Frontal cortex (tissue), 4 donors: ENCODE data around the gene C6orf62. TPM values are rescaled to one million over a fixed set of nuclear protein-coding genes. Genes with fewer than 3 reads are reported as not detected.
"Not testable (repeated sequence)": the region's sequence is repeated elsewhere in the genome, so short reads cannot be mapped to it uniquely, and the experiment has no call there.

Experiments
- DNase-seq, 2 donors: peaks; one replicate each; pipeline ENCODE4 v3.0.0; 2012; ENCODE audit warnings: low spot score in 2 of 2
- FAIRE-seq: peaks from 2 replicates; lab custom pipeline; 2012; peaks lifted over from hg19 to GRCh38; lab: Jason Lieb, UNC
- total RNA-seq: library from RNA; depleted of rRNA; stranded (reverse); fragments of >200 nt; gene quantifications from one replicate; pipeline ENCODE4 v1.2.3, GENCODE V29; 2014
- donor health status: control.
- donor health status: control.
- donor health status: control.

The C6orf62 gene
- total RNA-seq, 1 donor from 2014 or later: 79.5 TPM

- DNase-seq (no peak), FAIRE-seq (no peak)
These were observed 10.3 kb downstream of the C6orf62 start for GRCh38 chr6:24708612-24709011.

DNA sequence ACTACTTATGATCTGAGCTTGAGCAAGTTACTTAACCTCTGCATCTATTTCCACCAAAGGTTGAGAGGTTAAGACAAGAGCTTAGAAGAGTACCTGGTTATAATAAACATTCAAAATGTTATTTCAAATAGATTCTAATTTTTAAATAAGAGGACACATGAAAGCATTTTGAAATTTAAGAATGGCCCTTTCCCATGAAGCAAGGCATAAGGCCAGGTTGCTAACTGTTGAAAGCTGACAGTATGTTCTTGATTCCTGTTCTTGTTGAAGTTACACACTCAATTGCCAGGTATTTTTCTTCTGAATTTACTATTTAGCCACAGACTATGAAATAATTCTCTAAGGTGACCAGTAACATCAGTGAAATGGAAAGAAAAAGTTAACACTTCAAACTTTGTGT lies 14.5 kb downstream of the C6orf62 start:
- FAIRE-seq: no peak
- no peak for DNase-seq

GRCh38 chr6:24702720-24703282 lies 16.2 kb downstream of the C6orf62 start:
- FAIRE-seq: no peak
- DNase-seq: no peak

DNA sequence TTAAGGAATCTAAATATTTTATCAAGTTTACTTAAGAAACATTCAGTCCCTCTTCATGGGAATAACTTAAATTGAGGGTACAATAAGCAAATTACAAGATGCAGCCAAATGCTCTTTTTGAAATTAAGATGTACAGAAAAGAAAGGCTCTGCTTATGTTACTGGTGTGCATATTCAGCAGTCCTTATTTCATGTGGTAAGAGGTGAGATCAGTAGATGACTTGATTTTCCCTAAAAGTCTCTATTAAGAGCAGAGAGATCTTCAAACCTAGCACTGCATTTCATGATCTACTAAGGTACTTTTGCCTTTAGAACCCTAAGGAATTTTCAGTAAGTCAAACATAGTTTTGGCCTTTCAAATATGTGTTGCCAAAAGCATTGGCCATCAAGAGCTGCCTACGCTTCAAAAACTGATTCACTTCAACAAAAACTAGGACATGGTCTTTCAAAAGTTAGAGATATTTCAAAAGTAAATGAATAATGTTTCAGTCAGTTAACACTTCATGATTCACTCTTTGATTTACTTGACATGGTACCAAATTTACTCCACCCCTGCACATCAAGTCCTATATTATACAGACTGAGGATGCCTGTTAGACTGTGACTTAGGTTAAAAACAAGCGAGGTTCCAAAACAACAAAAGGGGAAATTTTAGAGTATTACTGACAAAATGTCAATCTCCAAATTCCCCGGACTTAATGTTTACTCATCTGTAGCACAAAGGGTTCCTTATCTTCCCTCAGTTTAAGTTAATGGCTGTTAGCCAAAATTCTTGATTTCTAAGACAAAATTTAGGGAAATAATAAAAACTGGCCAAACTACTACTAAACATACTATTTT lies 19.2 kb downstream of the C6orf62 start:
- FAIRE-seq (no peak), DNase-seq (no peak)

DNA sequence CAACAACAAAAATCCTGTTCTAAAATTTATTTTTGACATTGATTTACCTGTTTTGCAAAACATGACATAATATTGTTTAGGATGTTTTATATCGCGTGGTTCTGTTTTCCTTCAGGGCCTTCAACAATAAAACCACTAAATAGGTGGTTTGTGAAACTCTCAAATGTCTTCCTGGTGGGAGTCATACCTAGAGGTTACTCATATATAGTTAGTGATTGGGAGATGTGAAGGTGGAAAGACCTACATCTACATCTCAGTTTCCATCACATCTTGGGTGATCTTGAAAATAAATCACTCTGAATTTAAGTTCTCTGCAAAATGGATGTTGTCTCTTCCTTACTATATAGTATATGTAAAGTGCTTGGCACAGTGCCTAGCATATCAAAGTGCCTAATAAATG lies 22.9 kb downstream of the C6orf62 start:
- FAIRE-seq: no peak
- no peak for DNase-seq

- peak in 1 of 2 donors; percentile 26 for DNase-seq
- not testable (repeated sequence) for FAIRE-seq
These were observed 23.3 kb downstream of the C6orf62 start for GRCh38 chr6:24695635-24696034.

DNA sequence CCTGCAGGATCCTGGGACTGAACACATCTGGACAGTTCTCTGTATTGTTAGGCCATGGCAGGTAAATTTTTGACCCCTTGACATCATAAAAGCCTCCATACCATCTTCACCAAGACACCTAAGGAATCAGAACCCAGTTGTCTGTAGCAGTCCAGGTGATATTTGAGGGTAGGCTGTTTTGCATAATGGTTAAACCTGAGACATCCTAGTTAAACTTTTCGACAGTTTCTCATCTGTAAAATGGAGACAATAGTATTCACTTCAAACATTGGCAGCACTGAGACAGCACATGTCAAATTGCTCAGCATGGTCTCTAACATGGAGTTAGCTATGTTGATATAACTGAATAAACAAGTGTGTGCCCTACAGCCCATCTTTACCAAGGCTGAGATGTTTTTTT lies 24.8 kb downstream of the C6orf62 start:
- DNase-seq: no peak
- FAIRE-seq: no peak

- DNase-seq (no peak), FAIRE-seq (no peak)
These were observed 25.9 kb downstream of the C6orf62 start for GRCh38 chr6:24692848-24693592.

DNA sequence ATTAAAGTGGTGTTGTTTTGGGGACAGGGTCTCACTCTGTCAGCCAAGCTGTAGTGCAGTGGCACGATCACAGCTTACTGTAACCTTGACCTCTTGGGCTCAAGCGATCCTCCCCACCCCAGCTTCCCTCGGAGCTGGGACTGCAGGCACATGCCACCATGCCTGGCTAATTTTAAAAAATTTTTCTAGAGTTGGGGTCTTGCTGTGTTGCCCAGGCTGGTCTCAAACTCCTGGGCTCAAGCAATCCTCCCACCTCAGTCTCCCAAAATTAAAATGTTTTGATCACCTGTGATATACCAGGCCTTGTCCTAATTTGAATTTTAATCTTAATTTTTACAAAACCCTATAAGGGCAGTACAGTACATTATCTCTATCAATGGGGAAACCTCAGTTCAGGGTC lies 26.5 kb downstream of the C6orf62 start:
- FAIRE-seq: no peak
- no peak for DNase-seq

DNA sequence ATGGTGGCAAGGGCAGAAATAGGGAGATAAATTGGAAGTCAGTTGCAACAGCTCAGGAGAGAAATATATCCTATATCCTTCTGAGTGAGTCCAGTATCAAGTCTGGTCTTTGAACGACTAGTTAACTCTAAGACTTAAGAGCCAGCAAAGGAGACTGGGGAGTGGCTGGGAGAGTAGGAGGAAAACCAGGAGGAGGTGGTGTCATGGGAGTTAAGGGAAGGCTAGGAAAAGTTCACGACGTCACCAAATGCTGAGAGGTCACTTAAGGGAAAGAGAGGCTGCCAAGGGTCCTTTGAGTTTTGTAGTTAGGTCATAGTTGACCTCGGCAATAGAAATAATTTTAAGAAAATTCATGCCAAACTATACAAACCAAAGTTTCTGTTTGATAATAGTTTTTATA lies 27.0 kb downstream of the C6orf62 start:
- FAIRE-seq (no peak), DNase-seq (no peak)

GRCh38 chr6:24691550-24691949 lies 27.4 kb downstream of the C6orf62 start:
- no peak for FAIRE-seq
- no peak for DNase-seq

DNA sequence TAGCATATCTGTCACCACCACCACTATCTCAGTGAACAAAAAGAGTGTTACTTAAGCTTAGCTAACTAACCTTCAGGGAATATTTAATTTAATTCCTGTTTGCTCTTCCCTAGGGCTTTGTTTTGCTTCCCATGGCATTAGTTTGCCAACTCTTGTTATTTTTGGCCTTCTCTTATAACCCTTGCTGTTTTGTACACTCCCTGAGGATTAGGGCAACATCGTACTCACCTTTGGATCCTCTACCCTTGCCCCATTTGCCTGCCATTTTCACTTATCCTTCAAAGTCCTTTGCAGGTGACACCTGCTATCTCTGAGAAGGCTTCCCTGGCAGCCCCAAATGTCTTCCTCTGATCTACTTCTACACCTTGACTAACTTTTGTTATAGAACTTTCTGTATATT lies 28.4 kb downstream of the C6orf62 start:
- no peak for FAIRE-seq
- DNase-seq: no peak

DNA sequence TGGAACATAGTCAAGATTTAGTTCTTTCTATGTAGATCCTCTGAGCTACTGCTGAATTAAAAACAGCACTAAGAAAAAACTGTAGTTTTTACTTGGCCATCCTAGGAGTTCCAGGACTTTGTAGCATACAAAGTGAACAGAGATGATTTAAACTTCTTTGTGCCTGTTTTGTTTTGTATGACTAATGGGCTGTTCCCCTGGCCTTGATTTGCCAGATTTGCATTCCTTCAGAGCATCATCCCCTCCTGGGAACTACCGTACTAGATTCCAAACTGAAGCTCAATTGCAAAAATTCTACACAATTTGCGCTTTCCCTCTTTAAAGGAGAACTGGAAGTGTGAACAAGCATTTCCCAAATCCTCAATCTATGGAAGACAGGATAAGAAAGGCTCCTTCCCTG lies 29.0 kb downstream of the C6orf62 start:
- FAIRE-seq: no peak
- no peak for DNase-seq

DNA sequence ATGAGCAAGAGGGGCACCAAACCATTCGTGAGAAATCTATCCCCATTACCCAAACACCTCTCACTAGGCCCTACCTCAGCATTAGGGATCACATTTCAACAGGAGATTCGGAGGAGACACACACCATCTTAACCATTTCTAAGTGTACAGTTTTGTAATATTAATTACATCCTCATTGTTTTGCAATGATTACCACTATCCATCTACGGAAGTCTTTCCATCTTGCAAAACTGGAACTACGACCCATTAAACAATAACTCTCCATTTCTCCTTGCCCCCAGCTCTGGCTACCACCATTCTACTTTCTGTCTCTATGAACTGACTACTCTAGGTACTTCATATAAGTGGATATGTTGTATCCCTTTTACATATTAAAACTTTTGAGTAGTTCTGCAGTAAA lies 32.0 kb downstream of the C6orf62 start:
- DNase-seq (no peak), FAIRE-seq (no peak)

DNA sequence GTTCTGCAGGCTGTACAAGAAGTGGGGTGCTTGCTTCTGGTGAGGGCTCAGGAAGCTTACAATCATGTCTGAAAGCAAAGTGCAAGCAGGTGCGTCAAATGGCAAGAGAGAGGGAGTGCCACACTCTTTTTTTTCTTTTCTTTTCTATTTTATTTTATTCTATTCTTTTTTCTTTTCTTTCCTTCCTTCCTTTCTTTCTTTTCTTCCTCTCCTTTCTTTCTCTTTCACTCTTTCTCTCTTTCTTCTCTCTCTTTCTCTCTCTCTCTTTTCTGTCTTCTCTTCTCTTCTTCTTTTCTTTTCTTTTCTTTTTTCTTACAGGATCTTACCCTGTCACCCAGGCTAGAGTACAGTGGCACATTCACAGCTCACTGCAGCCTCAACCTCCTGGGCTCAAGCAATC lies 32.5 kb downstream of the C6orf62 start:
- FAIRE-seq: no peak

DNA sequence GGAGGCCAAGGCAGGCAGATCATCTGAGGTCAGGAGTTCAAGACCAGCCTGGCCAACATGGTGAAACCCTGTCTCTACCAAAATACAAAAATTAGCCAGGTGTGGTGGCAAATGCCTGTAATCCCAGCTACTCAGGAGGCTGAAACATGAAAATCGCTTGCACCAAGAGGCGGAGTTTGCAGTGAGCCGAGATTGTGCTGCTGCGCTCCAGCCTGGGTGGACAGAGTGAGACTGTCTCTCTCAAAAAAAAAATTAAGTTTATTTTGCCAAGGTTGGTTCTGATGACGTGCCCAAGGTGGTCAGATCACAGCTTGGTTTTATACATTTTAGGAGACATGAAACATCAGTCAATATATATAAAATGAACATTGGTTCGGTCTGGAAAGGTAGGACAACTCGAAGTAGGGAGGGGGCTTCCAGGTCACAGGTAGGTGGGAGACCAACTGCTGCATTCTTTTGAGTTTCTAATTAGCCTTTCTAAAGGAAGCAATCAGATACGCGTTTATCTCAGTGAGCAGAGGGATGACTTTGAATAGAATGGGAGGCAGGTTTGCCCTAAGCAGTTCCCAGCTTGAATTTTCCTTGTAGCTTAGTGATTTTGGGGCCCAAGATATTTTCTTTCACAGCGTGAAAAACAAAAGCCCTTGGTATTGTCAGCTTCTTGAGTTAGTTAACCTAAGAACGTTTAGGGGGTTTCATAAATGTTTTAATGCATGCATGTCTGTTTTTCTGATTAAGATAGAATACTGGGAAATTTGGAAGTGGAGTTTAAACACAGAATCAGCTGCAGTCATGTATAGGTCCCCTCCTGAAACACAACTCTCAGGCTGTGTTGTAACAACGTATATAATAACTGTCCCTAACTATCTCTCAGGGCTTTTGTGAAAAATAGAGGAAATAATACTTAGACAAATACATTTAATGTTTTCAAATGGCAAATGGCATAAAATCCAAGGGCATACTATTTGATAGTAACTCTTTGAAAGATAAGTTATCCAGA lies 35.4 kb downstream of the C6orf62 start:
- FAIRE-seq: no peak
- no peak for DNase-seq

More for the DNA sequence above, 32.5 kb downstream of the C6orf62 start:
- DNase-seq: no peak

GRCh38 chr6:24680582-24680981 lies 38.4 kb downstream of the C6orf62 start:
- FAIRE-seq (no peak), DNase-seq (no peak)

- not testable (repeated sequence) for FAIRE-seq, DNase-seq
These were observed 40.1 kb downstream of the C6orf62 start for GRCh38 chr6:24678792-24679352.

DNA sequence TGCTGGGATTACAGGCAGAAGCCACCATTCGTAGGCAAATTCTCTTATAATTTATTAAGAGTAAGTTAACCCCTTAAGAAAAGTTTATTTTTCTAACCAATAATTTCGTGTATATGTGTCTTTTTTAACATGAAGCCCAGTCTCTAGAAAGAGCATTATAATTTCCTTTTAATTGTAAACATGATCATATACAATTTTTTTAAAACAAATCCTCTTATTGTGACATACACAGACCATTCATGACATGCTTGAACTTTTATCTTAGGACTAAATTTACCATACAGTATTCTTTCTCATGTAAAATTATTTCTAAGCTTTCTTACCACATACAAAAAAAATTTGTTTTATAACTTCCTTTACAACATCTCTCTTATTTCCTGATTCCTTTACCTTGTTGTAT lies 45.3 kb downstream of the C6orf62 start:
- FAIRE-seq (no peak), DNase-seq (no peak)
